ENCODE data around the gene RHBDF1. TPM values are rescaled to one million over a fixed set of nuclear protein-coding genes. Genes with fewer than 3 reads are reported as not detected.

Gene RHBDF1
- total and polyA plus RNA-seq, 9 of the 15 experiments (the other 6 are each of a cell fraction or from before 2014, with no cell fraction given) = 1.0 to 8.2 (median 4.2) TPM

DNA sequence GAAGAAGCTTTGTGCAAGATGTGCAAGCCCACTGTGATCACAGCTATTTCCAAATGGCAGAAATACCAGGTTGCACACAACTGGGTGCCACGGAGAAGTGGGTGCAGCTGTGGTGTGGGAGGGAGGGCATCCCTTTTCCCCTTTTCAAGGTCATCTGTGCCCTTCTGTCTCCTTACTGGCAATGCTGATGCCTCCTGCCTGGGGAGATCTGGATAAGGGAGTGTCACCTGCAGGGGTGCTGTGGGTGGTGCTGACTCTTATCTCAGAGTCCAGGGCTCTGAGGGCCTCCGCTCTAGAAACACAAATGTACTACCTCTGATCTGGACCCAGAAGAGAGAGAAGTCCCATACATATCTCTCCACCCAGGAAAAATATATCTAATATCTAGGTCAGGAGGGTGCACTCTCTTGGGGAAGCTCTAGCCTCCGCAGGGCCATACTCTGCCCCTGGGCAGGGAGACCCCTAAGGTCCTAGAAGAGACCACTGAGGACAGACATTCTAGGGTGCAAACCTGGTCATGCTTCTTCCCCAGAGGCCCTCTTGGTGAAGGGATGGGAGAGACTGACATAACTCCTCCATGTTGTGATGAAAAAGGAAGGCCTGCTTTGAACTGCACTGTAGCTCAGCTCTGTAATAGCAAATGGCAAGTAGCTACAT lies 47.5 kb upstream of the RHBDF1 start (continued):
- TF ChIP-seq, protein P1, sequence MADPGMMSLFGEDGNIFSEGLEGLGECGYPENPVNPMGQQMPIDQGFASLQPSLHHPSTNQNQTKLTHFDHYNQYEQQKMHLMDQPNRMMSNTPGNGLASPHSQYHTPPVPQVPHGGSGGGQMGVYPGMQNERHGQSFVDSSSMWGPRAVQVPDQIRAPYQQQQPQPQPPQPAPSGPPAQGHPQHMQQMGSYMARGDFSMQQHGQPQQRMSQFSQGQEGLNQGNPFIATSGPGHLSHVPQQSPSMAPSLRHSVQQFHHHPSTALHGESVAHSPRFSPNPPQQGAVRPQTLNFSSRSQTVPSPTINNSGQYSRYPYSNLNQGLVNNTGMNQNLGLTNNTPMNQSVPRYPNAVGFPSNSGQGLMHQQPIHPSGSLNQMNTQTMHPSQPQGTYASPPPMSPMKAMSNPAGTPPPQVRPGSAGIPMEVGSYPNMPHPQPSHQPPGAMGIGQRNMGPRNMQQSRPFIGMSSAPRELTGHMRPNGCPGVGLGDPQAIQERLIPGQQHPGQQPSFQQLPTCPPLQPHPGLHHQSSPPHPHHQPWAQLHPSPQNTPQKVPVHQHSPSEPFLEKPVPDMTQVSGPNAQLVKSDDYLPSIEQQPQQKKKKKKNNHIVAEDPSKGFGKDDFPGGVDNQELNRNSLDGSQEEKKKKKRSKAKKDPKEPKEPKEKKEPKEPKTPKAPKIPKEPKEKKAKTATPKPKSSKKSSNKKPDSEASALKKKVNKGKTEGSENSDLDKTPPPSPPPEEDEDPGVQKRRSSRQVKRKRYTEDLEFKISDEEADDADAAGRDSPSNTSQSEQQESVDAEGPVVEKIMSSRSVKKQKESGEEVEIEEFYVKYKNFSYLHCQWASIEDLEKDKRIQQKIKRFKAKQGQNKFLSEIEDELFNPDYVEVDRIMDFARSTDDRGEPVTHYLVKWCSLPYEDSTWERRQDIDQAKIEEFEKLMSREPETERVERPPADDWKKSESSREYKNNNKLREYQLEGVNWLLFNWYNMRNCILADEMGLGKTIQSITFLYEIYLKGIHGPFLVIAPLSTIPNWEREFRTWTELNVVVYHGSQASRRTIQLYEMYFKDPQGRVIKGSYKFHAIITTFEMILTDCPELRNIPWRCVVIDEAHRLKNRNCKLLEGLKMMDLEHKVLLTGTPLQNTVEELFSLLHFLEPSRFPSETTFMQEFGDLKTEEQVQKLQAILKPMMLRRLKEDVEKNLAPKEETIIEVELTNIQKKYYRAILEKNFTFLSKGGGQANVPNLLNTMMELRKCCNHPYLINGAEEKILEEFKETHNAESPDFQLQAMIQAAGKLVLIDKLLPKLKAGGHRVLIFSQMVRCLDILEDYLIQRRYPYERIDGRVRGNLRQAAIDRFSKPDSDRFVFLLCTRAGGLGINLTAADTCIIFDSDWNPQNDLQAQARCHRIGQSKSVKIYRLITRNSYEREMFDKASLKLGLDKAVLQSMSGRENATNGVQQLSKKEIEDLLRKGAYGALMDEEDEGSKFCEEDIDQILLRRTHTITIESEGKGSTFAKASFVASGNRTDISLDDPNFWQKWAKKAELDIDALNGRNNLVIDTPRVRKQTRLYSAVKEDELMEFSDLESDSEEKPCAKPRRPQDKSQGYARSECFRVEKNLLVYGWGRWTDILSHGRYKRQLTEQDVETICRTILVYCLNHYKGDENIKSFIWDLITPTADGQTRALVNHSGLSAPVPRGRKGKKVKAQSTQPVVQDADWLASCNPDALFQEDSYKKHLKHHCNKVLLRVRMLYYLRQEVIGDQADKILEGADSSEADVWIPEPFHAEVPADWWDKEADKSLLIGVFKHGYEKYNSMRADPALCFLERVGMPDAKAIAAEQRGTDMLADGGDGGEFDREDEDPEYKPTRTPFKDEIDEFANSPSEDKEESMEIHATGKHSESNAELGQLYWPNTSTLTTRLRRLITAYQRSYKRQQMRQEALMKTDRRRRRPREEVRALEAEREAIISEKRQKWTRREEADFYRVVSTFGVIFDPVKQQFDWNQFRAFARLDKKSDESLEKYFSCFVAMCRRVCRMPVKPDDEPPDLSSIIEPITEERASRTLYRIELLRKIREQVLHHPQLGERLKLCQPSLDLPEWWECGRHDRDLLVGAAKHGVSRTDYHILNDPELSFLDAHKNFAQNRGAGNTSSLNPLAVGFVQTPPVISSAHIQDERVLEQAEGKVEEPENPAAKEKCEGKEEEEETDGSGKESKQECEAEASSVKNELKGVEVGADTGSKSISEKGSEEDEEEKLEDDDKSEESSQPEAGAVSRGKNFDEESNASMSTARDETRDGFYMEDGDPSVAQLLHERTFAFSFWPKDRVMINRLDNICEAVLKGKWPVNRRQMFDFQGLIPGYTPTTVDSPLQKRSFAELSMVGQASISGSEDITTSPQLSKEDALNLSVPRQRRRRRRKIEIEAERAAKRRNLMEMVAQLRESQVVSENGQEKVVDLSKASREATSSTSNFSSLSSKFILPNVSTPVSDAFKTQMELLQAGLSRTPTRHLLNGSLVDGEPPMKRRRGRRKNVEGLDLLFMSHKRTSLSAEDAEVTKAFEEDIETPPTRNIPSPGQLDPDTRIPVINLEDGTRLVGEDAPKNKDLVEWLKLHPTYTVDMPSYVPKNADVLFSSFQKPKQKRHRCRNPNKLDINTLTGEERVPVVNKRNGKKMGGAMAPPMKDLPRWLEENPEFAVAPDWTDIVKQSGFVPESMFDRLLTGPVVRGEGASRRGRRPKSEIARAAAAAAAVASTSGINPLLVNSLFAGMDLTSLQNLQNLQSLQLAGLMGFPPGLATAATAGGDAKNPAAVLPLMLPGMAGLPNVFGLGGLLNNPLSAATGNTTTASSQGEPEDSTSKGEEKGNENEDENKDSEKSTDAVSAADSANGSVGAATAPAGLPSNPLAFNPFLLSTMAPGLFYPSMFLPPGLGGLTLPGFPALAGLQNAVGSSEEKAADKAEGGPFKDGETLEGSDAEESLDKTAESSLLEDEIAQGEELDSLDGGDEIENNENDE (IDR thresholded peaks at IDR 0.05; ENCODE audit: low read depth, low read length) = no peak
- peak; percentile 82; the same call in 1 of the 2 replicates for TF ChIP-seq GATAD2A (IDR thresholded peaks at IDR 0.05)
- no peak for TF ChIP-seq ZNF41 (CRISPR knock-in tag; conservative IDR thresholded peaks at IDR 0.05)
- no peak for TF ChIP-seq HDAC6 (IDR thresholded peaks at IDR 0.05; ENCODE audit: low read depth, low read length)
- TF ChIP-seq RFX5 (IDR thresholded peaks at IDR 0.05; ENCODE audit: low read depth, low read length) = no peak
- no peak for TF ChIP-seq RBM34 (IDR thresholded peaks at IDR 0.05; ENCODE audit: borderline replicate concordance, insufficient read depth, low read length)
- TF ChIP-seq MAFK (IDR thresholded peaks at IDR 0.05; ENCODE audit: low read length) = no peak
- TF ChIP-seq, protein P2, sequence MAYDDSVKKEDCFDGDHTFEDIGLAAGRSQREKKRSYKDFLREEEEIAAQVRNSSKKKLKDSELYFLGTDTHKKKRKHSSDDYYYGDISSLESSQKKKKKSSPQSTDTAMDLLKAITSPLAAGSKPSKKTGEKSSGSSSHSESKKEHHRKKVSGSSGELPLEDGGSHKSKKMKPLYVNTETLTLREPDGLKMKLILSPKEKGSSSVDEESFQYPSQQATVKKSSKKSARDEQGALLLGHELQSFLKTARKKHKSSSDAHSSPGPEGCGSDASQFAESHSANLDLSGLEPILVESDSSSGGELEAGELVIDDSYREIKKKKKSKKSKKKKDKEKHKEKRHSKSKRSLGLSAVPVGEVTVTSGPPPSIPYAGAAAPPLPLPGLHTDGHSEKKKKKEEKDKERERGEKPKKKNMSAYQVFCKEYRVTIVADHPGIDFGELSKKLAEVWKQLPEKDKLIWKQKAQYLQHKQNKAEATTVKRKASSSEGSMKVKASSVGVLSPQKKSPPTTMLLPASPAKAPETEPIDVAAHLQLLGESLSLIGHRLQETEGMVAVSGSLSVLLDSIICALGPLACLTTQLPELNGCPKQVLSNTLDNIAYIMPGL (CRISPR knock-in tag; IDR thresholded peaks at IDR 0.05) = no peak
- TF ChIP-seq SMC3 (conservative IDR thresholded peaks at IDR 0.05; ENCODE audit: insufficient read depth, low read depth, low read length) = no peak
- TF ChIP-seq ZFX (CRISPR knock-in tag; IDR thresholded peaks at IDR 0.05) = no peak
- TF ChIP-seq NFRKB (IDR thresholded peaks at IDR 0.05; ENCODE audit: low read depth) = peak; percentile 20; the same call in 1 of the 2 replicates
- TF ChIP-seq, protein P3, sequence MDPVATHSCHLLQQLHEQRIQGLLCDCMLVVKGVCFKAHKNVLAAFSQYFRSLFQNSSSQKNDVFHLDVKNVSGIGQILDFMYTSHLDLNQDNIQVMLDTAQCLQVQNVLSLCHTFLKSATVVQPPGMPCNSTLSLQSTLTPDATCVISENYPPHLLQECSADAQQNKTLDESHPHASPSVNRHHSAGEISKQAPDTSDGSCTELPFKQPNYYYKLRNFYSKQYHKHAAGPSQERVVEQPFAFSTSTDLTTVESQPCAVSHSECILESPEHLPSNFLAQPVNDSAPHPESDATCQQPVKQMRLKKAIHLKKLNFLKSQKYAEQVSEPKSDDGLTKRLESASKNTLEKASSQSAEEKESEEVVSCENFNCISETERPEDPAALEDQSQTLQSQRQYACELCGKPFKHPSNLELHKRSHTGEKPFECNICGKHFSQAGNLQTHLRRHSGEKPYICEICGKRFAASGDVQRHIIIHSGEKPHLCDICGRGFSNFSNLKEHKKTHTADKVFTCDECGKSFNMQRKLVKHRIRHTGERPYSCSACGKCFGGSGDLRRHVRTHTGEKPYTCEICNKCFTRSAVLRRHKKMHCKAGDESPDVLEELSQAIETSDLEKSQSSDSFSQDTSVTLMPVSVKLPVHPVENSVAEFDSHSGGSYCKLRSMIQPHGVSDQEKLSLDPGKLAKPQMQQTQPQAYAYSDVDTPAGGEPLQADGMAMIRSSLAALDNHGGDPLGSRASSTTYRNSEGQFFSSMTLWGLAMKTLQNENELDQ (CRISPR knock-in tag; IDR thresholded peaks at IDR 0.05; ENCODE audit: borderline replicate concordance) = no peak
